ENCODE measurements around the gene CMIP.

Gene CMIP

GRCh38 chr16:81637336-81638235 is 193.0 kb downstream of the CMIP start:
- DNase-seq (ENCODE audit: low read depth in 2 of 2) = no peak

GRCh38 chr16:81638286-81638945 is 193.8 kb downstream of the CMIP start:
- no peak for DNase-seq (ENCODE audit: low read depth in 2 of 2)

- DNase-seq (ENCODE audit: low read depth in 2 of 2) = no peak
These were observed 194.7 kb downstream of the CMIP start for GRCh38 chr16:81639348-81639747.

- DNase-seq (ENCODE audit: low read depth in 2 of 2) = no peak
These were observed 195.5 kb downstream of the CMIP start for GRCh38 chr16:81639931-81640680.

- no peak for DNase-seq (ENCODE audit: low read depth in 2 of 2)
These were observed 196.1 kb downstream of the CMIP start for GRCh38 chr16:81640681-81641070.

- no peak for DNase-seq (ENCODE audit: low read depth in 2 of 2)
These were observed 196.9 kb downstream of the CMIP start for GRCh38 chr16:81641395-81642106.

- no peak for DNase-seq (ENCODE audit: low read depth in 2 of 2)
These were observed 197.5 kb downstream of the CMIP start for GRCh38 chr16:81642107-81642436.

- no peak for DNase-seq (ENCODE audit: low read depth in 2 of 2)
These were observed 198.3 kb downstream of the CMIP start for GRCh38 chr16:81642943-81643342.

GRCh38 chr16:81645266-81645694 is 200.7 kb downstream of the CMIP start:
- DNase-seq (ENCODE audit: low read depth in 2 of 2) = no peak

GRCh38 chr16:81645925-81646324 is 201.3 kb downstream of the CMIP start:
- no peak for DNase-seq (ENCODE audit: low read depth in 2 of 2)

GRCh38 chr16:81646561-81646960 is 202.0 kb downstream of the CMIP start:
- DNase-seq (ENCODE audit: low read depth in 2 of 2) = no peak

- no peak for DNase-seq (ENCODE audit: low read depth in 2 of 2)
These were observed 202.9 kb downstream of the CMIP start for GRCh38 chr16:81647527-81647926.

- no peak for DNase-seq (ENCODE audit: low read depth in 2 of 2)
These were observed 205.1 kb downstream of the CMIP start for GRCh38 chr16:81649561-81650184.

- no peak for DNase-seq (ENCODE audit: low read depth in 2 of 2)
These were observed 205.7 kb downstream of the CMIP start for GRCh38 chr16:81650281-81650680.

GRCh38 chr16:81650982-81651562 is 206.5 kb downstream of the CMIP start:
- no peak for DNase-seq (ENCODE audit: low read depth in 2 of 2)

- DNase-seq (ENCODE audit: low read depth in 2 of 2) = no peak
These were observed 207.4 kb downstream of the CMIP start for GRCh38 chr16:81651758-81652718.

- DNase-seq (ENCODE audit: low read depth in 2 of 2) = no peak
These were observed 208.3 kb downstream of the CMIP start for GRCh38 chr16:81652798-81653505.

GRCh38 chr16:81654346-81654745 is 209.7 kb downstream of the CMIP start:
- DNase-seq (ENCODE audit: low read depth in 2 of 2) = no peak

- no peak for DNase-seq (ENCODE audit: low read depth in 2 of 2)
These were observed 211.0 kb downstream of the CMIP start for GRCh38 chr16:81655469-81656162.

Measured in stimulated activated CD8-positive, alpha-beta memory T cell treated with anti-CD3 and anti-CD28 coated beads, Interleukin-15, amount 100 ng/mL, for 48 hours (primary cell).